SU-DHL-6 (cell line): ENCODE data around the gene GRM7.

Experiments used
- EZH2phosphoT487 ChIP-seq: fragments of 200-600 bp; sonication (generic), shearing (Covaris generic); conservative IDR thresholded peaks from 2 replicates; pipeline ENCODE4 v1.6.1; 2018; ENCODE audit warnings: mild to moderate bottlenecking, antibody characterized with exemption, low read length, moderate library complexity, mixed read lengths
- TF ChIP-seq, protein P1 (sequence below): fragments of 200-600 bp; sonication (generic); IDR thresholded peaks from one replicate; pipeline ENCODE4 v1.5.1; 2017; ENCODE audit warnings: antibody characterized with exemption, mild to moderate bottlenecking, low read length, moderate library complexity; ENCODE audit not compliant: insufficient read depth, poor library complexity, severe bottlenecking

DNA sequence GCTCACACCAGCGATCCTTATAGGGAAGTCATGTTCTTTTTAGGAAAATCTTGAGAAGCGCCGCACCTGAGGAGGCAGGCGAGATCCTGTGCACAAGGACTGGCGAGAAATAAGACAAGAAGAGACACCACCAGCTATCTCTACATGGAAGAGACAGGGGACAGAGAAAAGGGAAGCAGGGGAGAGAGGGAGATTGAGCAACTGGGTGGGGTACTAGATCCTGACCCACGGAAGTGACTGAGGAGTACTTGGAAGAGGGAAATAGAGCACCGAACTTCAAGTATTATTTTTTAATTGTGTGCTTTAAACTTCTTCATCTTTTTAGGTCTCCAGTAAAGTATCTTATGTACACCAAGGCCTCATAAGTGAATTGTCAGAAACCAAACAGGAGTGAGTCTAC is 898.7 kb downstream of the GRM7 start:
- TF ChIP-seq, protein P1, sequence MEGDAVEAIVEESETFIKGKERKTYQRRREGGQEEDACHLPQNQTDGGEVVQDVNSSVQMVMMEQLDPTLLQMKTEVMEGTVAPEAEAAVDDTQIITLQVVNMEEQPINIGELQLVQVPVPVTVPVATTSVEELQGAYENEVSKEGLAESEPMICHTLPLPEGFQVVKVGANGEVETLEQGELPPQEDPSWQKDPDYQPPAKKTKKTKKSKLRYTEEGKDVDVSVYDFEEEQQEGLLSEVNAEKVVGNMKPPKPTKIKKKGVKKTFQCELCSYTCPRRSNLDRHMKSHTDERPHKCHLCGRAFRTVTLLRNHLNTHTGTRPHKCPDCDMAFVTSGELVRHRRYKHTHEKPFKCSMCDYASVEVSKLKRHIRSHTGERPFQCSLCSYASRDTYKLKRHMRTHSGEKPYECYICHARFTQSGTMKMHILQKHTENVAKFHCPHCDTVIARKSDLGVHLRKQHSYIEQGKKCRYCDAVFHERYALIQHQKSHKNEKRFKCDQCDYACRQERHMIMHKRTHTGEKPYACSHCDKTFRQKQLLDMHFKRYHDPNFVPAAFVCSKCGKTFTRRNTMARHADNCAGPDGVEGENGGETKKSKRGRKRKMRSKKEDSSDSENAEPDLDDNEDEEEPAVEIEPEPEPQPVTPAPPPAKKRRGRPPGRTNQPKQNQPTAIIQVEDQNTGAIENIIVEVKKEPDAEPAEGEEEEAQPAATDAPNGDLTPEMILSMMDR: no peak
- no peak for TF ChIP-seq EZH2phosphoT487
